ENCODE data around the gene JADE3.
"Not testable (repeated sequence)": the region's sequence is repeated elsewhere in the genome, so short reads cannot be mapped to it uniquely, and the experiment has no call there.

The JADE3 gene

GRCh38 chrX:46935295-46935694 lies 23.1 kb downstream of the JADE3 start:
- DNase-seq (no peak), ATAC-seq (no peak)

DNA sequence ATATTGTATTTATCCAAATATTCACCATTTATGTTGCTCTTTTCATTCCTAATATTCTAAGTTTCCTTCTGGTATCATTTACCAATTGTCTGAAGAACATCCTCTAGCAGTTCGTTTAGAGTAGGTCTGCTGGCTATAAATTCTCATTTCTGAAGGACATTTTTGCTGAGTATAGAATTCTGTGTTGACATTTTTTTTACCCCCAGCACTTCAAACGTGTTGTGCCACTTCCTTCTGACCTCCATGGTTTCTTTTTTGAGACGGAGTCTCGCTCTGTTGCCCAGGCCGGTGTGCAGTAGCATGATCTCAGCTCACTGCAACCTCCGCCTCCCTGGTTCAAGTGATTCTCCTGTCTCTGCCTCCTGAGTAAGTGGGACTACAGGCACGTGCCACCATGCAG lies 26.4 kb downstream of the JADE3 start:
- ATAC-seq: no peak
- DNase-seq: no peak

DNA sequence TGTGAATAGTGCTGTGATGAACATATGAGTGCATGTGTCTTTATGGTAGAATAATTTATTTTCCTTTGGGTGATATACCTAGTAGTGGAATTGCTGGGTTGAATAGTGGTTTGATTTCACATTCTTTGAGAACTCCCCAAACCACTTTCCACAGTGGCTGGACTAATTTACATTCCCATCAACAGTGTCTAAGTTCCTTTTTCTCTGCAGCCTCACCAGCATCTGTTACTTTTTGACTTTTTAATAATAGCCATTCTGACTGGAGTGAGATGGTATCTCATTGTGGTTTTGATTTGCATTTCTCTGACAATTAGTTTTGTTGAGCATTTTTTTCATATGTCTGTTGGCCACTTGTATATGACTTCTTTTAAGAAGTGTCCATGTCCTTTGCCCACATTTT lies 29.1 kb downstream of the JADE3 start:
- no peak for ATAC-seq
- no peak for DNase-seq

DNA sequence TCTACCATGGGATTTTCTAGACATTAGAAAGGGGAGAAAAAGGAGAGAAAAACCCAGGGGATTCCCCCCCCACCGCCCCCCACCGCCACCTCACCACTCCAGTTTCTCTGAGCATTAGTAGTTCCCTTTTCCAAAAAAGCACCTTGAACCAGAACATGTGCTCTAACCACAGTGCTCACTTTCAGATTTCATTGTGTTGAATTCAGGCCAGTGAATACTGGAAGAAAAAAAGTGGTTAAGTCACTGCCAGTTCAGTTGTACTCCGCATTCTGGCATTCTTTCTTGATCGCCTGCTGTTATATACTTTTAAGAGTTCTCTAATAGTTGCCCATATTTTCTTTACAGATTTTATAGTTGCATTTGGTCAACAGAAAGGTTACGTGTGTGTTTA lies 40.9 kb downstream of the JADE3 start:
- no peak for DNase-seq
- ATAC-seq: peak; percentile 52

GRCh38 chrX:46953597-46953996 lies 41.4 kb downstream of the JADE3 start:
- DNase-seq (no peak), ATAC-seq (no peak)

DNA sequence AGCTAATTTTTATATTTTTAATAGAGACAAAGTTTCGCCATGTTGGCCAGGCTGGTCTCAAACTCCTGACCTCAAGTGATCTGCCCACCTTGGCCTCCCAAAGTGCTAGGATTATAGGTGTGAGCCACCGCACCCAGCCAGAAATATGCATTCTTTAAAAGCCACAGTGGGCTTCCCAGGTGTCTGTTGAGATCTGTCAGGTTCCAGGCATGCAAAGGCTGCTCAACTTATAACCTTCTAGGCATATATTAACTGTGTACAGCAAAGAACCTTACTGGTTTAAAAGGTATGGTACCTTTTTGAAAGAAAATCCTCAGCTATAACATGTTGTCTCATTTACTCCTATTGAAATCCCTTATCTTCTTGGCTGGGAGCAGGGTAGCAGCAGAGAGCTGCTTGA lies 42.5 kb downstream of the JADE3 start:
- ATAC-seq: no peak
- no peak for DNase-seq

DNA sequence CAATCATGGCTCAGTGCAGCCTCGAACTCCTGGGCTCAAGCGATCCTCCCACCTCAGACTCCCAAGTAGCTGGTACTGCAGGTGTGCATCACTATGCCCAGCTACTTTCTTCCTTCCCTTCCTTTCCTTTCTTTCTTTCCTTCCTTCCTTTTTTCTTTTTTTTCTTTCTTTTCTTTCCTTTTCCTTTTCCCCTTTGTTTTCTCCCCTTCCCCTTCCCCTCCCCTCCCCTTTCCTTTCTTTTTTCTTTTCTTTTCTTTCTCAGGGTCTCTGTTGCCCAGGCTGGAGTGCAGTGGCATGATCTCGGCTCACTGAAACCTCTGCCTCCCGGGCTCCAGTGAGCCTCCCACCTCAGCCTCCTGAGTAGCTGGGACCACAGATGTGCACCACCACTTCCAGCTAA lies 44.4 kb downstream of the JADE3 start:
- not testable (repeated sequence) for DNase-seq, ATAC-seq

DNA sequence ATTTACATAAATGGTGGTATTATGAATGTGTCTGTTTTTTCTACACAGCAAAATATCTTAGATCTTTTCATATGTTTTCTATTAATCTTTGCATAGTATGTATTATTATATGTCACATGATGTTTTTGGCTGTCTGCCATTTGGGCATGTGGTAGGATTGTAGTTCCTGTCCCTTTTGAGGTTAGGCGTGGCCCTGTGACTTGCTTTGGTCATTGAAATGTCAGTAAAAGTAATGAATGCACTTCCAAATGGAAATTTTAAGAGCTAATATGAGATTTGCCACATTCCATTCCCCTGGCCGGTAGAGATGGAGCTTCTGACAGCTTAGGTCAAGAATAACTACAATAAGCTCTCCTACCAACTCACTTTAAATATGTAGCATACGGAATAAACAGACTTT lies 45.1 kb downstream of the JADE3 start:
- no peak for ATAC-seq
- DNase-seq: no peak

- ATAC-seq: no peak
- no peak for DNase-seq
Observed at GRCh38 chrX:46959101-46959500, 46.9 kb downstream of the JADE3 start.

GRCh38 chrX:46959985-46960700 lies 47.9 kb downstream of the JADE3 start:
- ATAC-seq: no peak
- no peak for DNase-seq

GRCh38 chrX:46961097-46961496 lies 48.9 kb downstream of the JADE3 start:
- ATAC-seq (no peak), DNase-seq (no peak)

DNA sequence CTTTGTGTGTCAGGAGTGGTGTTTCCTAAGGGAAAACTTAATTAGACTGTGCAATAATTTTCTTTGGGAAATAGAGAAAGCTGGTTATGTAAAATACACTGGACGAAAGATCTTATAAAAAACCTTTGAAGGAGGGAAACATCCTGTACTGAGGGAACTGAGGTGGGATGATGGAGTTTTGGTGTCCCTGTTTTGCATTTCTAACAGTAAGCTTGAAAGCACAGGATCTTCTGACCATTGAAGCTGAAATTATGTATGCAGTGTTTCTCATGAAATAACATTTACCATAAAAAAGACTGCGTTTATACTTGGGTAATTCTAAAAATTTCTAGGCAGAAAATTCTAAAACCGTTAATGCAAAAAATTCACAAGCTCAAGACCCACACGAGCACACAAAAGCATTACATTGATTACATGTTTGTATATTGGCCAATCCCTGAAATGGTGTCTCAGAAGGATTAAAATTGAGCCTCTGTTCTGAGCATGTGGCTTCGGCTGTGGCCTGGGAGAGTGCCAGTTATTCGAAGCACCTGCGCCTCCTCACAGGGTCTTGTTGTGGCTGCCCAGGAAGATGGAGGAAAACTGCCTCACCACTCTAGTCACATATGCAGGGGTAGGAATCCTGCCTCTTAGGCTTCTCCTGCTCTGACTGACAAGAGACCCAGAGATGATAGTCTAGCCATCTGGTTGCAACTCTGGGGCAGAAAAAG lies 49.5 kb downstream of the JADE3 start:
- DNase-seq (no peak), ATAC-seq (no peak)

DNA sequence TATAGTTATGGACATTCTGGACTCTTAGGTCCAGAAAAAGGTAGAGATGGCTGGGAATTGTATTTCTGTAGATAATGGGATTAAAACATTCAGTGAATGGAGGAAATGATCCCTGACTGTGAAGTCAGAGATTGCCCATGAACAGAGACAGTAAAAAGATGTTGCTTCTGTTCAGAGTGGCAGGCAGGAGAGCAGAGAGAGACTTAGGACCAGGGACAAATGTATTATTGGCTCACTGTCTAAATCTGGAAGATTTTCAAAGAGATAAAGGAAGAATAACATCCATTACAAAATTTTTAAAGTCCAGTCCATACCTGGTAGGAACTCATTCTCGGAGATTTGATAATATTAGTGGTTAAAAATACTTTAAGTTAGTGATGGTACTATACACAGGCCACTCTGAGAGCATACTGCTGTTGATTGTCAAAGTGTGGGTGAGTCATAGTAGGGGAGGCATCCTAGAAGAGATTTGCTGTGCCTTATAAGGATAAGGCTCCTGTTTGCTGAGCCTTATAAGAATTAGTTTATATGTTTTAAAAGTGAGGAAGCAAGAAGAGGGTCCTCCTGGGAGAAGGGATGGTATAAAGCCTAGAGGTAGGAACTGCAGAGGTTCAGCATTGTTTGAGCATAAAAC lies 53.0 kb downstream of the JADE3 start:
- DNase-seq (no peak), ATAC-seq (no peak)

DNA sequence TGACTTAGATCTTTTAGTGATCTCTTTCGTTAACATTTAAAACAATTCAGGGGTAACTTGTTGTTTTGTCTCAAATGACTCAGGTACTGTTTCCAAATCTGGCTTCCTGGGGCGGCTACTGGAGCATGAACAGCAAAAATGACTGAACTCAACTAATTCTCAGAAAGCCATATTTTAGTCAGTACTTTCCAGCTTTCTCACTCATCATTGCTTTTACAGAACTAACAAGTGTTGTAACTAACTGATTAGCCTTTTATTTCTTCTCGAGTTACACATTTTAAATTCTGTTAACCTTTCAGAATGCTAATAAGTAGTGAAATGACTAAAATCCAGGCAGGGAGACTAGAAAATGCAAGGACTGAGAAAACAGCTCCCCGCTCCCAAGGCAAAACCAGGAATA lies 55.3 kb downstream of the JADE3 start:
- DNase-seq: no peak
- no peak for ATAC-seq

- not testable (repeated sequence) for DNase-seq, ATAC-seq
Observed at GRCh38 chrX:46977046-46977445, 64.8 kb downstream of the JADE3 start.

DNA sequence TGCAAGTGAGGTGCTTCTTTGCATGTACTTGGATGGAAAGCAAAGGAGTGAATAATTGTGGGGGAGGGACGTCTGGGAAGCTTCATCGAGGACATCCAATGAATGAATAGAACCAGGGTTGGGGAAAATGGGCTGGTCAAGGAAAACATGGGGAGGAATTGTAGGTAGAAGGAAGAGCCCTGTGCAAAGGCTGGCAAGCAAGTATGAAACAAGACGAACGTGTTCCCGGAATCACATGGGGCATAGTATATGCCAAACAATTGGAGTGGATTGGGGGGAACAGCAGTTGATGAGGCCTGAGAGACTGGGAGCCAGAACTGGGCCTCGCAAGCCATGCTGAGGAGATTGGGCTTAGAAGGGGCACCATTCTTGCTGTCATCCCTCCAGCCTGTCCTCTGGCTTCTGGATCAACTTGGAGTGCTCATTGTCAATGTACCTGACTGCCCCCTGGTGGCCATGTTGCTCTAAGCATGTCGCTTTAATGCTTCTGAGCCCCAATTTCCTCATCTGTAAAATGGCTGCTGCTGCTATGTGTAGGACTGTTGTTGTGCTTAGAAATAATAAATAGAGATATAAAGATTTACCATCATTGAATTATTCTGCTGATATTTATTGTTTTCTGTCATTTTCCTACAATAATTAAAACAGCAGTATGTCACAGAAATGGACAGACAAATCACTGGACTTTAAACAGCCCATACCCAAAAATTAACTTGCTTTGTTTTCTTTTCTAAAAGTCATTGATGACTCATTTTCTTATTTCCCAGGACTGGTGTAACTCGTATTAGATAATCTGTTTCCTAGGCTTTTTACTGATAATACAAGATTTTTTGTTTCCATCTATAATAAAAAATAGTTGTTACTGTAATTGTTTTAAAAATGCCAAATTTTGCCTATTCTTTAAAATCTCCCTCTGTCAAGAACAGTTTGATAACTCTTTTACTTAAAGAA lies 66.4 kb downstream of the JADE3 start:
- ATAC-seq: no peak
- peak; percentile 80 for DNase-seq

DNA sequence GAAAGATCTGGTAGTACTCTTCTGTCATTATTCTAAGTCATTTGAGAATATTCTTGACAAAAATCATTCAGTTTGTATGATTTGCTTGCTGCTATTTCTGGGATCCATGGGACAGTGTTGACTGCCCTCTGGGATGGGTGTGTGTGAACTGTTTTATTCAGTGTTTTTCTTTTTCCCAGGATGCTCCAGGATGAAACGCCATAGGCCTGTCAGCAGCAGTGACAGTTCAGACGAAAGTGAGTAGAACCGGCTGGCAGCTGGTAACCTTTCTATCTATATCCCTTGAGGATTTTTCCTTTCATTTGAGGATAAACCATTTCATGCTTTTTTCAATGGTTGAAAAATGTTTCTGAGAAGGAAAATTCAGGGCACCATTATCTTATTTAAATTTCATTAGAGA lies 72.5 kb downstream of the JADE3 start:
- DNase-seq (no peak), ATAC-seq (no peak)

GRCh38 chrX:46989548-46989947 lies 77.3 kb downstream of the JADE3 start:
- DNase-seq (no peak), ATAC-seq (no peak)

GRCh38 chrX:46991664-46992063 lies 79.4 kb downstream of the JADE3 start:
- DNase-seq (no peak), ATAC-seq (no peak)

DNA sequence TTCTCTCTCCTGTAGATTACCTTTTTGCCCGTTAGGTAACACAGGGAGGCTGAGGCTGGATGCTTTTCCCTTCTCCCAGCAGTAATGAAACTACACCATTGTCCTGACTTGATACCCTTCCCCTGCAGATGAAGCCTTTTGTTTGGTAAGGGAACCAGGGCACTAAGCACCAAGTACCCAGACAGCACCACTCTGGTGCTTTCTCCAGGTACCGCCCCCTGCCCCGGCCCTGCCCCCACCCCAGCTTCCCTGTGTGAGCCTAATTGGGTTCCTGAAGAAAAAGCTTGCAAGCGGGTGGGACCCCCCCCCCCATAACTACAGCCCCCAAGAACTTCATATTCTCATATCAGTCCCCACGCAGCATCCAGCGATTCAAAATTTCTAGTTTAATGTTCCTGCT lies 79.8 kb downstream of the JADE3 start:
- no peak for ATAC-seq
- no peak for DNase-seq

DNA sequence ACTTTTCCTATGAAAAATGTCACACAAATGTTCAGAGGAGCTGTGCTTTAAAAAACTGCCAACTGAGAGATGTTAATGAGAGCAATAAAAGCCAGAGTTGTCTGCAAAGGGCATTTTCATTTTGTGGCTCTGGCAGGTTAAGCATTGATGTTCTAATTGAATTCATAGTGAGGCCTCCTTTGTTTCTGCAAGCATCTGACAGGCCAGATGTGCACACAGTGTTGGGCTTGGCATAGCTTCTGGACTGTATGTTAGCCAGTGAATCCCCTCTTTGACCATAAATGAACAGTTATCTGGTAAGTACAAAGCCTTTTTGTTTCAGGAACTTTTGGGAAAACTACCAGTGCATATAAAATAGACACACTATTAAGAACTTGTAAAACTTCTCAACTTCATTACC lies 81.9 kb downstream of the JADE3 start:
- DNase-seq (no peak), ATAC-seq (no peak)

DNA sequence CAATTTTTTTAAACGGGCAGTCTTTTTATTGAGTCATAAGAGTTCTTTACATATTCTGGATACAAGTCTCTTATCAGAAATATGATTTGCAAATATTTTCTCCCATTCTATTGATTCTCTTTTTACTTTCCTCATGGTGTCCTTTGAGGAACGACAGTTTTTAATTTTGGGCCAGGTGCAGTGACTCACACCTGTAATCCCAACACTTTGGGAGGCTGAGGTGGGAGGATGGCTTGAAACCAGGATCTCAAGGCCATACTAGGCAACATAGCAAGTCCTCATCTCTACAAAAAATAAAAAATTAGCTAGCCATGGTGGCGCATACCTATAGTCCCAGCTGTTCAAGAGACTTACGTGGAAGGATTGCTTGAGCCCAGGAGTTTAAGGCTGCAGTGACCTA lies 99.9 kb downstream of the JADE3 start:
- no peak for ATAC-seq
- DNase-seq: no peak
